Transverse colon (tissue), 4 donors: Measurements from ENCODE around the gene RFXANK.

Experiments
- POLR2AphosphoS5 ChIP-seq, 3 donors: sonication (generic); formaldehyde crosslinking; IDR thresholded peaks; one replicate each; pipeline ENCODE4 v1.6.1; 2016; ENCODE audit warnings: antibody characterized with exemption in 3 of 3
- TF ChIP-seq, protein P1 (sequence below), 5 experiments: fragments of 200-600 bp in 3 of 5; fragments of 450-650 bp in 2 of 5; sonication (generic) in 3 of 5; IDR thresholded peaks; 1 replicate in 2 of 5; 2 replicates in 3 of 5; pipeline ENCODE4 v1.5.1; 2016 to 2017; ENCODE audit warnings: antibody characterized with exemption in 5 of 5, inconsistent platforms in 3 of 5, mild to moderate bottlenecking in 2 of 5, moderate library complexity in 1 of 5

- TF ChIP-seq, protein P1, sequence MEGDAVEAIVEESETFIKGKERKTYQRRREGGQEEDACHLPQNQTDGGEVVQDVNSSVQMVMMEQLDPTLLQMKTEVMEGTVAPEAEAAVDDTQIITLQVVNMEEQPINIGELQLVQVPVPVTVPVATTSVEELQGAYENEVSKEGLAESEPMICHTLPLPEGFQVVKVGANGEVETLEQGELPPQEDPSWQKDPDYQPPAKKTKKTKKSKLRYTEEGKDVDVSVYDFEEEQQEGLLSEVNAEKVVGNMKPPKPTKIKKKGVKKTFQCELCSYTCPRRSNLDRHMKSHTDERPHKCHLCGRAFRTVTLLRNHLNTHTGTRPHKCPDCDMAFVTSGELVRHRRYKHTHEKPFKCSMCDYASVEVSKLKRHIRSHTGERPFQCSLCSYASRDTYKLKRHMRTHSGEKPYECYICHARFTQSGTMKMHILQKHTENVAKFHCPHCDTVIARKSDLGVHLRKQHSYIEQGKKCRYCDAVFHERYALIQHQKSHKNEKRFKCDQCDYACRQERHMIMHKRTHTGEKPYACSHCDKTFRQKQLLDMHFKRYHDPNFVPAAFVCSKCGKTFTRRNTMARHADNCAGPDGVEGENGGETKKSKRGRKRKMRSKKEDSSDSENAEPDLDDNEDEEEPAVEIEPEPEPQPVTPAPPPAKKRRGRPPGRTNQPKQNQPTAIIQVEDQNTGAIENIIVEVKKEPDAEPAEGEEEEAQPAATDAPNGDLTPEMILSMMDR (IDR thresholded peaks at IDR 0.05) = no peak
- no peak for TF ChIP-seq POLR2AphosphoS5 (IDR thresholded peaks at IDR 0.05)
These were observed 42.3 kb downstream of the RFXANK start for GRCh38 chr19:19234220-19234816.
